ENCODE measurements around the gene TFF1. TPM values are rescaled to one million over a fixed set of nuclear protein-coding genes. Genes with fewer than 3 reads are reported as not detected.

The TFF1 gene
- total RNA-seq, 1 donor from 2014 or later: not detected

DNA sequence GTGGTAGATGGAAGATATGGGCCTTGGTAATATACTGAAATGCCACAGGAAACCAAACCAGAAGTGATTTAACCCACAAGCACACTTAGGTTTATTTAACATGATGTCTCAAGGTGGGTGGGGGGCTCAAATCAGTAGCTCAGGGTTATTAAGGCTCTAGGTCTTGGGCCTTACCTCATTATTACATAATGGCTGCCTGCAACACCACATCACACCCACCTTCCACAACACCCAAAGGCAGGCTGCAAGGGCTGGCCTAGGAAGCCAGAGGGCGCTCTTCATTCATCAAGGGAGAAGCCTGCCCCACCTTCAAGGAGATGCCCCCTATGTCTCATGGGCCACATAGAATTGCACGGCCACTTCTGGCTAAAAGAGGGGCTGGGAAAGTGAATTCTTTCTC is 6.0 kb downstream of the TFF1 start:
- Histone ChIP-seq H3K4me1 (no peaks in the 10 kb centered on the region), H3K27ac (replicated peaks) (no peak overlapping the region), H3K9me3 (replicated peaks) (peaks cover 29% of the 10 kb centered on the region), H3K36me3 (no peaks in the 10 kb centered on the region), H3K4me3 (no peak overlapping the region), H3K27me3 (ENCODE audit: low read depth) (peaks cover 80% of the 10 kb centered on the region)
- TF ChIP-seq, protein P1, sequence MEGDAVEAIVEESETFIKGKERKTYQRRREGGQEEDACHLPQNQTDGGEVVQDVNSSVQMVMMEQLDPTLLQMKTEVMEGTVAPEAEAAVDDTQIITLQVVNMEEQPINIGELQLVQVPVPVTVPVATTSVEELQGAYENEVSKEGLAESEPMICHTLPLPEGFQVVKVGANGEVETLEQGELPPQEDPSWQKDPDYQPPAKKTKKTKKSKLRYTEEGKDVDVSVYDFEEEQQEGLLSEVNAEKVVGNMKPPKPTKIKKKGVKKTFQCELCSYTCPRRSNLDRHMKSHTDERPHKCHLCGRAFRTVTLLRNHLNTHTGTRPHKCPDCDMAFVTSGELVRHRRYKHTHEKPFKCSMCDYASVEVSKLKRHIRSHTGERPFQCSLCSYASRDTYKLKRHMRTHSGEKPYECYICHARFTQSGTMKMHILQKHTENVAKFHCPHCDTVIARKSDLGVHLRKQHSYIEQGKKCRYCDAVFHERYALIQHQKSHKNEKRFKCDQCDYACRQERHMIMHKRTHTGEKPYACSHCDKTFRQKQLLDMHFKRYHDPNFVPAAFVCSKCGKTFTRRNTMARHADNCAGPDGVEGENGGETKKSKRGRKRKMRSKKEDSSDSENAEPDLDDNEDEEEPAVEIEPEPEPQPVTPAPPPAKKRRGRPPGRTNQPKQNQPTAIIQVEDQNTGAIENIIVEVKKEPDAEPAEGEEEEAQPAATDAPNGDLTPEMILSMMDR (IDR thresholded peaks at IDR 0.05; ENCODE audit: borderline replicate concordance): no peak
- intact Hi-C loops (cut with micrococcal nuclease): no loop called here
- DNase-seq: no peak

DNA sequence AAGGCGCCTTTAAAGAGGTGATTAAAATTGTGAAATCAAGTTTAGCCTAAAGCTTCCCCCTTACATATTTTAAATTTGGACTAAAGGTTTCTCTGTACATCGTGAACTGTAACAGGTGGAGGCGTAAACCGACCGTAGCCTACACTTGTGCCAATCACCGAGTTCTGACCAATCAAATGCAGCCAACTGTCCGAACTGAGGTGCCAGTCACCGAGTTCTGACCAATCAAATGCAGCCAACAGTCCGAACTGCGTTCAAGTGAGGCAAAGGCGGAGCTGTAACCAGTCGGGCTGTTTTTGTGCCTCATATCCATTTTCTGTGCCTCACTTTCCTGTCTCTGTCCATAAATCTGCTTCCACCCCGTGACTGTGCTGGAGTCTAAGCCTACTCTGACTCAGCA is 7.4 kb downstream of the TFF1 start:
- H3K36me3 ChIP-seq: no peaks in the 10 kb centered on the region
- no peak overlapping the region for H3K27ac ChIP-seq (replicated peaks)
- no peaks in the 10 kb centered on the region for H3K4me1 ChIP-seq
- H3K27me3 ChIP-seq (ENCODE audit: low read depth): peaks cover 66% of the 10 kb centered on the region
- intact Hi-C loops (cut with micrococcal nuclease): no loop called here
- H3K9me3 ChIP-seq (replicated peaks): peaks cover 43% of the 10 kb centered on the region
- no peak for DNase-seq
- TF ChIP-seq, protein P1 (IDR thresholded peaks at IDR 0.05; ENCODE audit: borderline replicate concordance): no peak
- no peak overlapping the region for H3K4me3 ChIP-seq

- intact Hi-C loops (cut with micrococcal nuclease): no loop called here
- TF ChIP-seq, protein P1 (IDR thresholded peaks at IDR 0.05; ENCODE audit: borderline replicate concordance): no peak
- no peaks in the 10 kb centered on the region for H3K4me1 ChIP-seq
- no peak overlapping the region for H3K27ac ChIP-seq (replicated peaks)
- H3K9me3 ChIP-seq (replicated peaks): peaks cover 46% of the 10 kb centered on the region
- DNase-seq: no peak
- H3K4me3 ChIP-seq: no peak overlapping the region
- H3K36me3 ChIP-seq: no peaks in the 10 kb centered on the region
- peaks cover 60% of the 10 kb centered on the region for H3K27me3 ChIP-seq (ENCODE audit: low read depth)
Measured at GRCh38 chr21:42358261-42358660, 8.1 kb downstream of the TFF1 start.

DNA sequence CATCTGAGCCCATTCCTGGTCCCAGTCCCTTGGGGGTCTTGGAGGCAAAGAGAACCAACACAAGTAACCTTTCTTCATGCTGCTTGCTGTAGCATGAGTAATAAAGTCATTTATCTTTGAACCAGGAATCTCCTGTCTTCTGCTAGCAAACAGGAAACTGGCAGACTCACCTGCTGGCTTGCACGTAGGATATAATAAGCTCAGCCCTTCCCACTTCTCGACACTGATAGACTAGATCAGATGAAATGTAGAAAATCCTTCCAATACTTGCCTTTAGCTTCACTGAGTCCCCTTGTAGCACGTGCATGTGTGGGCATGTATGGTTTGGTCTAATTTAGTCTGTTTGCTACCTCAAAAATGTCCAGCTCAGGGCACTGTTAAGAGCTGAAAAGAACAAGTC is 9.0 kb downstream of the TFF1 start:
- peaks cover 50% of the 10 kb centered on the region for H3K27me3 ChIP-seq (ENCODE audit: low read depth)
- DNase-seq: no peak

DNA sequence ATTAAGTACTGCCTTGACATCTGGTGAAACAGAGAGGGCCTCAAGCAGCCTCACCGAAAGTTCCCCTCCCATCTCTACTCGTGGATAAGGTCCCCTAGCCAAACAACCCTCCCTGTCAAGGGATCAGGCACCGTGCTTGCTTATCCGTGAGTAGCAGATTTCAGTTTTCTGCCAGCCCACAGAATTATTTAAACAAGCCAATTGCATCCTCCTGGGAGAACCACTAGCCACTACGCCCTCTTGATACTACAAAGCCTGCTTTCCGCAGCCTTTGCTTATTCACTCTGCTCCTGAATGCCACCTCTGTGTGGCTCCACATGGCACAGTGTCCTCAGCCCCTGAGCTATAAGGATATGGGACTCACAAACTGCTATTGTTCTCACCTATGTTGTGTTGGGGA is 9.7 kb downstream of the TFF1 start:
- H3K36me3 ChIP-seq: no peaks in the 10 kb centered on the region
- H3K27me3 ChIP-seq (ENCODE audit: low read depth): peaks cover 43% of the 10 kb centered on the region
- DNase-seq: no peak
- intact Hi-C loops (cut with micrococcal nuclease): no loop called here
- H3K9me3 ChIP-seq (replicated peaks): peaks cover 46% of the 10 kb centered on the region
- no peak overlapping the region for H3K27ac ChIP-seq (replicated peaks)
- TF ChIP-seq, protein P1 (IDR thresholded peaks at IDR 0.05; ENCODE audit: borderline replicate concordance): no peak
- no peaks in the 10 kb centered on the region for H3K4me1 ChIP-seq
- H3K4me3 ChIP-seq: no peak overlapping the region

More for the DNA sequence above, 9.0 kb downstream of the TFF1 start:
- Histone ChIP-seq H3K27ac (replicated peaks) (no peak overlapping the region), H3K4me3 (no peak overlapping the region), H3K36me3 (no peaks in the 10 kb centered on the region), H3K9me3 (replicated peaks) (peaks cover 46% of the 10 kb centered on the region), H3K4me1 (no peaks in the 10 kb centered on the region)
- intact Hi-C loops (cut with micrococcal nuclease): no loop called here
- TF ChIP-seq, protein P1 (IDR thresholded peaks at IDR 0.05; ENCODE audit: borderline replicate concordance): no peak

- intact Hi-C loops (cut with micrococcal nuclease): no loop called here
- Histone ChIP-seq H3K4me1 (no peaks in the 10 kb centered on the region), H3K27me3 (ENCODE audit: low read depth) (peaks cover 37% of the 10 kb centered on the region), H3K27ac (replicated peaks) (no peak overlapping the region), H3K9me3 (replicated peaks) (peaks cover 46% of the 10 kb centered on the region), H3K4me3 (no peak overlapping the region), H3K36me3 (no peaks in the 10 kb centered on the region)
- TF ChIP-seq, protein P1 (IDR thresholded peaks at IDR 0.05; ENCODE audit: borderline replicate concordance): no peak
- DNase-seq: no peak
Measured at GRCh38 chr21:42356046-42356445, 10.3 kb downstream of the TFF1 start.

All from left ventricle myocardium inferior (tissue), 1 donor.